Measurements from ENCODE around the gene SDS. TPM values are rescaled to one million over a fixed set of nuclear protein-coding genes. Genes with fewer than 3 reads are reported as not detected.

The SDS gene
- polyA plus RNA-seq, 3 donors = 0.89 to 2.3 (median 1.1) TPM

DNA sequence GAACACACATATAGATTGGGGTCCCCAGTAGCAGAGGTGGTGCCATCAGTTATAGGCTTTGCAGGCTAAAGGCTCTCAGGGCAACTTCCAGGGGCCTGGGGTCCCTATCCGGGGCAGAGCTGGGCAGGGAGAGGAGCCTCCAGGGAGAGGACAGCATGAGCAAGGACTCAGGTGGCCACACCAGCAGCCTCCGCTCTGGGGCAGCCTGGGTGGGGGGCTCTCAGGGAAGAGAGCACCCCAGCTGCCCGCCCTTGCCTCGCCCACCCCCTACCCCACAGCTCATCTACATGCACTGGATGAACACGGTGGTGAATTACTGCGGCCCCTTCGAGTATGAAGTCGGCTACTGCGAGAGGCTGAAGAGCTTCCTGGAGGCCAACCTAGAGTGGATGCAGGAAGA, 31.3 kb downstream of the SDS start:
- Mint-ChIP-seq H3K27ac (no peak overlapping the region), H3K36me3 (peaks cover 54 to 63% of the 10 kb centered on the region in 2 donors)
- H3K36me3 ChIP-seq (replicated peaks in 1 of 2; ENCODE audit: control insufficient read depth in 1 of 2, insufficient read depth in 2 of 2, low read length in 2 of 2) = peaks cover 29 to 49% of the 10 kb centered on the region in 2 donors

DNA sequence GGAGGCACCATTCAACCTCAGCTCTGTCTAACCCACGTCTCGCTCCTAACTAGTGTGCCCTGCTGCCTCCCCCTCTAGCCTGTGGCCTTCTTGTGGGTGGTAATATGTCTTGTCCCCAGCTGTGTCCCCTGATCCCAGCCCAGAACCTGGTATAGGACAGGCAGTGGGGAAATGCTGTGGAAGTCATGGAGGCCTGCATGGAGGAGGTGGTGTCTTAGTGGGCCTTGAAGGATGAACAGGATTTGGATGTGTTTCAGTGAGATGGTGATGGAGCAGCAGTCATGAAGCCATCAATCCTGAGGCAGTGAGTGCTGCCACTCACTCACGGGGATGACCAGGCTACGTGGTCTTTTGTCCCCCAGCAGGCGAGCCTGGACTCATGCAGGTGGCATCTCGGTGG, 31.9 kb downstream of the SDS start:
- H3K4me1 ChIP-seq (ENCODE audit: control insufficient read depth in 1 of 2, insufficient read depth in 2 of 2, low read length in 2 of 2) = peaks cover 11 to 14% of the 10 kb centered on the region in 2 donors
- TF ChIP-seq CTCF (IDR thresholded peaks at IDR 0.05) = no peak
- H3K36me3 ChIP-seq (replicated peaks in 1 of 2; ENCODE audit: control insufficient read depth in 1 of 2, insufficient read depth in 2 of 2, low read length in 2 of 2) = peaks cover 27 to 43% of the 10 kb centered on the region in 2 donors
- peaks cover 8% of the 10 kb centered on the region for H4K20me1 ChIP-seq (ENCODE audit: insufficient read depth, low read length)
- H3K4me2 ChIP-seq (replicated peaks; ENCODE audit: extremely low read depth, low read length, poor library complexity, severe bottlenecking) = no peak overlapping the region
- no peaks in the 10 kb centered on the region for H3K27me3 ChIP-seq (ENCODE audit: control insufficient read depth in 2 of 2, insufficient read depth in 2 of 2, low read length in 2 of 2)
- no peak overlapping the region for H3K4me3 ChIP-seq (replicated peaks in 1 of 3; ENCODE audit: low read depth in 2 of 3, low read length in 3 of 3)
- H3K27me3 Mint-ChIP-seq (ENCODE audit: low read depth in 3 of 3) = peaks cover 0 to 2% (median 0%) of the 10 kb centered on the region in 3 donors
- H3K4me1 Mint-ChIP-seq = peaks cover 30% of the 10 kb centered on the region
- no peak overlapping the region for H3K9ac ChIP-seq (ENCODE audit: insufficient read depth, low read length, poor library complexity, severe bottlenecking)
- H3K79me2 ChIP-seq (ENCODE audit: insufficient read depth, low read length) = no peaks in the 10 kb centered on the region
- intact Hi-C loops (cut with micrococcal nuclease) = no loop called here
- H3K9me3 ChIP-seq (replicated peaks in 1 of 2; ENCODE audit: control insufficient read depth in 1 of 2, insufficient read depth in 1 of 2, low read length in 2 of 2) = no peaks in the 10 kb centered on the region
- no peak overlapping the region for H3K4me3 Mint-ChIP-seq
- 98% methylated on average over 4 of the region's 6 CpGs for WGBS (ENCODE audit: insufficient coverage)
- peak overlapping the region in 2 of 7 donors; percentile 19 to 50 for H3K27ac Mint-ChIP-seq
- peaks cover 0 to 1% (median 0%) of the 10 kb centered on the region in 7 donors for H3K9me3 Mint-ChIP-seq
- peaks cover 52 to 57% of the 10 kb centered on the region in 2 donors for H3K36me3 Mint-ChIP-seq
- H2AFZ ChIP-seq (ENCODE audit: insufficient read depth, low read depth, low read length, poor library complexity, severe bottlenecking) = no peak overlapping the region
- peak overlapping the region in 1 of 2 donors; percentile 24 for H3K27ac ChIP-seq (ENCODE audit: low read depth in 1 of 2, low read length in 2 of 2)
- no peak for DNase-seq

More for the DNA sequence above, 31.3 kb downstream of the SDS start:
- no peak for TF ChIP-seq CTCF (IDR thresholded peaks at IDR 0.05)
- Histone ChIP-seq H3K4me2 (replicated peaks; ENCODE audit: extremely low read depth, low read length, poor library complexity, severe bottlenecking) (no peak overlapping the region), H3K9me3 (replicated peaks in 1 of 2; ENCODE audit: control insufficient read depth in 1 of 2, insufficient read depth in 1 of 2, low read length in 2 of 2) (no peaks in the 10 kb centered on the region), H3K79me2 (ENCODE audit: insufficient read depth, low read length) (no peaks in the 10 kb centered on the region), H3K4me3 (replicated peaks in 1 of 3; ENCODE audit: low read depth in 2 of 3, low read length in 3 of 3) (no peak overlapping the region), H3K4me1 (ENCODE audit: control insufficient read depth in 1 of 2, insufficient read depth in 2 of 2, low read length in 2 of 2) (peaks cover 11 to 14% of the 10 kb centered on the region in 2 donors), H3K27ac (ENCODE audit: low read depth in 1 of 2, low read length in 2 of 2) (no peak overlapping the region), H3K27me3 (ENCODE audit: control insufficient read depth in 2 of 2, insufficient read depth in 2 of 2, low read length in 2 of 2) (no peaks in the 10 kb centered on the region), H3K9ac (ENCODE audit: insufficient read depth, low read length, poor library complexity, severe bottlenecking) (no peak overlapping the region), H4K20me1 (ENCODE audit: insufficient read depth, low read length) (peaks cover 8% of the 10 kb centered on the region), H2AFZ (ENCODE audit: insufficient read depth, low read depth, low read length, poor library complexity, severe bottlenecking) (no peak overlapping the region)
- intact Hi-C loops (cut with micrococcal nuclease) = no loop called here
- 96% methylated on average over 5 of the region's 9 CpGs for WGBS (ENCODE audit: insufficient coverage)
- Mint-ChIP-seq H3K4me3 (no peak overlapping the region), H3K9me3 (peaks cover 0 to 1% (median 0%) of the 10 kb centered on the region in 7 donors), H3K4me1 (peaks cover 30% of the 10 kb centered on the region), H3K27me3 (ENCODE audit: low read depth in 3 of 3) (no peaks in the 10 kb centered on the region)
- DNase-seq = no peak

Data from CD14-positive monocyte (primary cell).